GM18511 (cell line): Measurements from ENCODE around the gene DGKI.
"Not testable (repeated sequence)": the region's sequence is repeated elsewhere in the genome, so short reads cannot be mapped to it uniquely, and the experiment has no call there.

Experiments
- ATAC-seq: cut with Tn5 transposase; IDR thresholded peaks from one replicate; pipeline ENCODE4 v1.9.1; 2021; ENCODE audit warnings: mild to moderate bottlenecking, moderate library complexity; ENCODE audit not compliant: unreplicated experiment

DGKI gene

GRCh38 chr7:137836541-137836940 is 10.2 kb downstream of the DGKI start:
- no peak for ATAC-seq

- ATAC-seq: no peak
These were observed 10.7 kb downstream of the DGKI start for GRCh38 chr7:137836113-137836509.

GRCh38 chr7:137835486-137836112 is 11.2 kb downstream of the DGKI start:
- ATAC-seq: no peak

- no peak for ATAC-seq
These were observed 12.2 kb downstream of the DGKI start for GRCh38 chr7:137834552-137834951.

GRCh38 chr7:137832990-137833389 is 13.8 kb downstream of the DGKI start:
- not testable (repeated sequence) for ATAC-seq

GRCh38 chr7:137832382-137832781 is 14.4 kb downstream of the DGKI start:
- no peak for ATAC-seq

- not testable (repeated sequence) for ATAC-seq
These were observed 15.2 kb downstream of the DGKI start for GRCh38 chr7:137831555-137831954.

GRCh38 chr7:137829337-137829992 is 17.3 kb downstream of the DGKI start:
- no peak for ATAC-seq

GRCh38 chr7:137828456-137828855 is 18.3 kb downstream of the DGKI start:
- no peak for ATAC-seq

GRCh38 chr7:137825489-137825888 is 21.3 kb downstream of the DGKI start:
- ATAC-seq: no peak

GRCh38 chr7:137820677-137821420 is 25.9 kb downstream of the DGKI start:
- peak; percentile 68 for ATAC-seq

- no peak for ATAC-seq
These were observed 26.6 kb downstream of the DGKI start for GRCh38 chr7:137820156-137820555.

- ATAC-seq: no peak
These were observed 28.7 kb downstream of the DGKI start for GRCh38 chr7:137818036-137818435.

GRCh38 chr7:137816696-137817320 is 30.0 kb downstream of the DGKI start:
- no peak for ATAC-seq

GRCh38 chr7:137813541-137813940 is 33.2 kb downstream of the DGKI start:
- no peak for ATAC-seq

GRCh38 chr7:137810248-137810647 is 36.5 kb downstream of the DGKI start:
- ATAC-seq: no peak

- ATAC-seq: no peak
These were observed 41.9 kb downstream of the DGKI start for GRCh38 chr7:137804836-137805235.

GRCh38 chr7:137801491-137801890 is 45.3 kb downstream of the DGKI start:
- ATAC-seq: no peak

- no peak for ATAC-seq
These were observed 45.8 kb downstream of the DGKI start for GRCh38 chr7:137801003-137801402.

- ATAC-seq: peak; percentile 99
These were observed 48.6 kb downstream of the DGKI start for GRCh38 chr7:137798073-137798763.

- ATAC-seq: no peak
These were observed 51.6 kb downstream of the DGKI start for GRCh38 chr7:137795211-137795610.
